Measurements from ENCODE around the gene PDAP1.
"Not testable (repeated sequence)": the region's sequence is repeated elsewhere in the genome, so short reads cannot be mapped to it uniquely, and the experiment has no call there.

The PDAP1 gene

DNA sequence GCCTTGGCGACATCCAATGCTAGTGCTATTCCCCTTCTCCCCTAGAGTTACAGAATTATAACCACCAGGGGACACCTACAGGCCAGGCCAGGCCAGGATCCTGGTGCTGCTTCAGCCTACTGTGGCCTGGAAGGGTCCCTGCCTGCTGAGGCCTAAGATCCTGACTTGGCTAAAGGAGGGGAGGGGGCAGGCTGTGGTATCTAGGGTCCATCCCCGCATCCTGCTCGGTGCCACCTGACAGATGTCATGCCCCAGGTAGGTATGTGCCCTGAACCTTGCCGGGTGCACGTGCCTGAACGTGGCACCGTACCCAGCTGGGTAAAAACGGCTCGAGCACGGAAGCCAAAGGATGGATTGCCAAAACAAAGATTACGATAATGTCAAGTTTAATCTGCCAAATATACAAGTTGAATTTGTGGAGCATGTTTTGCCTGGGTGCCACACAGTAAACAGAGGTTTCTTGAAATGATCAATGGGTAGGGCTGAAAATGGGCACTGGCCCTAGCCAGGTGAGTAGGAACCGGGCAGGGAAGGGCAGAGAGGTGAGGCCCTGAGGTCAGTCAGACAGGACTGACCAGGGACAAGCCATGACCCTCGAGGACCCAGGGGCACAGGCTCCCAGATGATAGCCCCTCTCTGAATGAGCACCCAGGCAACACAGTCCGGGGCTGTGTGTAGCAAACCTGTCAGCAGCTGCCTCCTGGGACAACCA is 12.6 kb downstream of the PDAP1 start:
- no peak for DNase-seq

DNA sequence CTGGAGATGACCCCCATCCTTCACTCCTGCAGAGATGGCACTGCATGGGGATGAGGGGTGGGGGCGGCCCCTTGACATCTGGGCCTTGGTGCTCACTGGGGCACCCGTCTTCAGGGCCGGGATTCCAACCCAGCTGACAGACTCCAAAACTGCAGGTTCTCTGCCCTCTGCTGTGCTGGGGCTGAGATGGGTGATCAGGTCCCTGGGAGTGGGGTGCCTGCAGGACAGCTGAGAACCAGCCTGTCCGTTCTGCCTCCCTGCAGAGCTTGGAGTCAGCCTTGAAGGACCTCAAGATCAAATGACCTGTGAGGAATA is 14.3 kb downstream of the PDAP1 start:
- no peak for DNase-seq

DNA sequence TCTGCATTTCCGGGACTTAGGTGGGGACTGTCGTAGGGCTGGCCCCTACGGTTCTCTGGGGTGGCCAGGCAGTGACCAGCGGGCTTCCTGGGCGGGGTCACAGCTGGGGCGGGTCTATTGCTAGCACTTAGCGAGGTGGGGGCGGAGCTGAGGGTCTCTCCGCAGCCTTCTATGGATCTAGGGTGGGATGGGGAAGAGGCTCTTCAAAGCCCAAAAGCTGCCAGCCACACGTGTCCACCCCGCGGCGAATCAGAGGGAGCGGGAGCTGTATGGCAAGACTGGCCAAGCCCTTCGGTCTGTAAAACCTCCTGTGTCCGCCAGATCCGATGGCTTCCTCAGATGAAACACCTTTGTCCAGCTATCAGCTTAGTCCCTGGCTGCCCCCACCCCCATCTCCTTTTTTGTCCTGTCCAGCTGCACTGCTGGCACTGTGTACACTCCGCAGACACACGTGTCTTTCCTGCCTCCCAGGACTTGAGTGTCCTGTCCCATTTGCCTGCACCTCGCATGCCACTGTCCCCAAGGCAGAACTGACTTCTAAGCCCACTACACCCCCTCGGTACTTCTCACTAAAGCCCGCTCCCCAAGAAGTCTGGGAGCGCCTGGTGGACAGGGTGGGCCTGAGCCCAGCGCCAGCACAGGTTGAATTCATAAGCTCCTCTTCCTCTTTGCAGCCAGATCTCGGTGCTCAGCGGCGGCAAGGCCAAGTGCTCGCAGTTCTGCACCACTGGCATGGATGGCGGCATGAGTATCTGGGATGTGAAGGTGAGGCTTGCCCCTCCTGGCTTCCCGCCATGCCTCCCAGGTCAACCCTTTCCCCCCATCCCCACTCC is 14.8 kb downstream of the PDAP1 start:
- DNase-seq: peak; percentile 66

- DNase-seq: peak; percentile 80
Observed at GRCh38 chr7:99392659-99393354, 15.6 kb downstream of the PDAP1 start.

DNA sequence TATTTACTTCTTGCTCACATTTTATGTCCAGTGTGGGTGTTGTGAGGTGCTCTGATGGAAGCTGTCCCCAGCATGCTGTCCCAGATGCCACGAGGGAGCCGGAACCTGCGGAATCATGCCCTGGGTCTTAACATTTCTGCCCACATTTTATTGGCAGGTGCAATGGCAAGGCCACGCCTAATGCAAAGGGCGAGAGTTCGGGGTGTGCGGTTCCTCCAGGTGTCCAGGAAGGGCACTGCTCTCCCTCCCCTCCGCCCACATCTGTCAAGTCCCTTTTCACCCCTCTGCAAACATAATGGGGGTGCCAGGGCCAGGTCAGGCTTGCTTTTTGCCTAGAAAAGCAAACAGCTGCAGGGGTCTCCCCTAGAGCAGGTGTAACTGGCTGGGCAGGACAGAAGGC is 16.4 kb downstream of the PDAP1 start:
- DNase-seq: no peak

DNA sequence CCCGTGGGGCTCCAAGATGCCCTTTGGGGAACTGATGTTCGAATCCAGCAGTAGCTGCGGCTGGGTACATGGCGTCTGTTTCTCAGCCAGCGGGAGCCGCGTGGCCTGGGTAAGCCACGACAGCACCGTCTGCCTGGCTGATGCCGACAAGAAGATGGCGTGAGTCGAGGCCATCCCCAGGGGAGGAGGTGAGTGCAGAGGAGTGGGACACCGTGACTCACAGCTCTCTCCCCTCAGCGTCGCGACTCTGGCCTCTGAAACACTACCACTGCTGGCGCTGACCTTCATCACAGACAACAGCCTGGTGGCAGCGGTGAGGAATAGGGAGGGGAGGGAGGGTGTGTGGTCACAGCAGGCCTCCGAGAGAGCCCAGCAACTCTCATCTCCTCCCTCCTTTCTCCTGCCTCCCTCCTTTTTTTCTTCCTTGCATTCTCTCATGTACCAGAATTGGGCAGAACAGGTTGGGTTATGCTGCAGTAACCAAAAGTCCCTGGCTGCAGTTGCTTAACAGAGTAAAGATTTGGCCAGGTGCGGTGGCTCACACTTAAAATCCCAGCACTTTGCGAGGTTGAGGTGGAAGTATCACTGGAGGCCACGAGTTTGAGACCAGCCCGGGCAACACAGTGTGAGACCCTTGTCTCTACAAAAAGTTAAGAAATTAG is 17.3 kb downstream of the PDAP1 start:
- DNase-seq: no peak

GRCh38 chr7:99389772-99390171 is 18.6 kb downstream of the PDAP1 start:
- DNase-seq: no peak

DNA sequence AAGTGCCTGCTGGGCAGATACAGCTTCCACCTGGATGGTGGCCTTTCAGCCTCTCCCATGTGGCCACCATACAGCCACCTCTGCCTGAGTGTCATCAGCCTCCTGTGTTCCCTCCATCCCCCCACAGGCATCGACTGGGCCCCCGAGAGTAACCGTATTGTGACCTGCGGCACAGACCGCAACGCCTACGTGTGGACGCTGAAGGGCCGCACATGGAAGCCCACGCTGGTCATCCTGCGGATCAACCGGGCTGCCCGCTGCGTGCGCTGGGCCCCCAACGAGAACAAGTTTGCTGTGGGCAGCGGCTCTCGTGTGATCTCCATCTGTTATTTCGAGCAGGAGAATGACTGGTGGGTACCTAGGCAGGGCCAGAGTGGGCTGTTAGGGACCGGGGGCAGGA is 20.5 kb downstream of the PDAP1 start:
- DNase-seq: no peak

GRCh38 chr7:99387239-99387635 is 21.2 kb downstream of the PDAP1 start:
- not testable (repeated sequence) for DNase-seq

DNA sequence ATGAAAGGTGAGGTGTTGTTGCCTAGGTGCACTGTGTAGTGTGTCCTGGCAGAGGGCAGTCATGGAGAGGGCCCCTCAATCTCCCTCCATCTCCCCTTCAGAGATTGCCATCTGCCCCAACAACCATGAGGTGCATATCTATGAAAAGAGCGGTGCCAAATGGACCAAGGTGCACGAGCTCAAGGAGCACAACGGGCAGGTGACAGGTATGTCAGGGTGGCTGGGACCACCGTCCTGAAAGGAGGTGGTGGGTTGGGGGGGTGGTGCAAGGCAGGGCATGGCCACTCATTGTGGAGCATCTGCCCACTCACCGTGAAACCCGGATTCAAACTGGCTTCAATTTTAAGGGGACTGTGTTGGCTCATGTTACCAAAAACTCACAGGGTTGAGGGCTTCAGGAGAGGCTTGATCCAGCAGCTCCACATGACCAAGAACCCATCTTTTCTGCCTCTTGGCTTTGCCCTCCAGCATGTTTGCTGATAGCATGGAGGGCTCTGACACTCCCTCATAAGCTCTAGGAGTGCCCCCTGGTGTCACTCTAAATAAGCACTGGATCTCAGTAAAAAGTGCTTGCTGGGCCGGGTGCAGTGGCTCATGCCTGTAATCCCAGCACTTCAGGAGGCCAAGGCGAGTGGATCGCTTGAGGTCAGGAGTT is 21.7 kb downstream of the PDAP1 start:
- DNase-seq: no peak

- DNase-seq: no peak
Observed at GRCh38 chr7:99385564-99385963, 22.8 kb downstream of the PDAP1 start.

- no peak for DNase-seq
Observed at GRCh38 chr7:99384523-99384922, 23.9 kb downstream of the PDAP1 start.

DNA sequence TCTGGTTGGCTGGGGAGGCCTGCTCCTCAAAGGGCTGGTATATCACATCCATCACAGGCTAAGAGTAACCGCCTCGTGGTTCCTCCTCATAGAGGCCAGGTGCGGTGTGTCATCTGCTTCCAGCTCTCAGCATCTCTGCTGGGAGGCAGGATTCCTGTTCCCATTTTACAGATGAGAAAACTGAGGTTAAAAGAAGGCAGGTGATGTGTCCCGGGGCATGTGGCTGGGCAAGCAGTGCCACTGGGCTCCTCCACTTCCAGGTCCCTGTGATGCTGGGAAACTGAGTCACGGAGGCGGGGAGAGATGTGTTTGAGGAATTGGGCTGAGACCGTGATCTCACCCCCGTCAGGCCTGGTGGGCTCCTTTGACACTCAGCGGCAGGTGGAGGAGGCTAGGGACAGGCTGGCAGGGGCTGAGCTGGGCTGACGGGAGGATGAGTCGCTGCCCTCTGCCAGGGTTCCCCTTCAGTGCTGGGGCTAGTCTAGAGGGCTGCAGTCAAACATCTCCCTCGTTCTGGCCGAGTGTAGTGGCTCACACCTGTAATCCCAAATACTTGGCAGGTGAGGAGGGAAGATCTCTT is 24.5 kb downstream of the PDAP1 start:
- no peak for DNase-seq

DNA sequence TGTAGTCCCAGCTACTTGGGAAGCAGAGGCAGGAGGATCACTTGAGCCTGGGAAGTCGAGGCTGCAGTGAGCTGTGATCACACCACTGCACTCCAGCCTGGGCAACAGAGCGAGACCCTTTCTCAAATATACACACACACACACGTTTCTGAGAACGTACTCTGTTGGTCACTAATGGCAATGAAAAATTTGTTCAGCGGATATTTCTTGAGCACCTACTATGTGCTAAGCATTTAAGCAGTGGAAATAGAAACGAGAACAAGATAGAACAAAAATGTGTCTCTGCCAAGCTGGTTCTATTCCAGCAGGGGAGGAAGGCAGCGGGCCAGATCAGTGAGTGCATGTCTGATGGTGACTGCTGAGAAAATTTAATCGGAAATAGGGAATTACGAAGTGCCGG is 25.2 kb downstream of the PDAP1 start:
- DNase-seq: no peak

DNA sequence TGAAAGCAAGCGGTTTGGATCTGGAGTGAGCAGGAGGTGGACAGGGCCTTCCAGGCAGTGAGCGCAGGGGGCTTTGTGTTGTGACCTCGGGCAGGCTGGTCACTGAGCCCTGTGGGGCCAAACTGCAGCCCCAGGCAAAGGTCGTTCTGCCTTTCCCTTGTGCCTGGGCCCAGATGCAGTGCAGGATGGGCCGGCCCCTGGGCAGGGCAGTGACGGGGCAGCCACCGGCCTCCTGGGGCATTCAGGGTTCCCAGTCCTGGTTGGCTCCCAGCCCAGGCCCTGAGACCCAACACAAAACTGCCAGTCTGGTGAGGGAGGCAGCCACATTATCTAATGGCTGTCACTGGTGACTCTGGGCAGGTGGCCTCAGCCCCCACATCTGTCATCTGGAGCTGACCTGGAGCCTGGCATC is 26.7 kb downstream of the PDAP1 start:
- DNase-seq: no peak

GRCh38 chr7:99380823-99381663 is 27.4 kb downstream of the PDAP1 start:
- no peak for DNase-seq

DNA sequence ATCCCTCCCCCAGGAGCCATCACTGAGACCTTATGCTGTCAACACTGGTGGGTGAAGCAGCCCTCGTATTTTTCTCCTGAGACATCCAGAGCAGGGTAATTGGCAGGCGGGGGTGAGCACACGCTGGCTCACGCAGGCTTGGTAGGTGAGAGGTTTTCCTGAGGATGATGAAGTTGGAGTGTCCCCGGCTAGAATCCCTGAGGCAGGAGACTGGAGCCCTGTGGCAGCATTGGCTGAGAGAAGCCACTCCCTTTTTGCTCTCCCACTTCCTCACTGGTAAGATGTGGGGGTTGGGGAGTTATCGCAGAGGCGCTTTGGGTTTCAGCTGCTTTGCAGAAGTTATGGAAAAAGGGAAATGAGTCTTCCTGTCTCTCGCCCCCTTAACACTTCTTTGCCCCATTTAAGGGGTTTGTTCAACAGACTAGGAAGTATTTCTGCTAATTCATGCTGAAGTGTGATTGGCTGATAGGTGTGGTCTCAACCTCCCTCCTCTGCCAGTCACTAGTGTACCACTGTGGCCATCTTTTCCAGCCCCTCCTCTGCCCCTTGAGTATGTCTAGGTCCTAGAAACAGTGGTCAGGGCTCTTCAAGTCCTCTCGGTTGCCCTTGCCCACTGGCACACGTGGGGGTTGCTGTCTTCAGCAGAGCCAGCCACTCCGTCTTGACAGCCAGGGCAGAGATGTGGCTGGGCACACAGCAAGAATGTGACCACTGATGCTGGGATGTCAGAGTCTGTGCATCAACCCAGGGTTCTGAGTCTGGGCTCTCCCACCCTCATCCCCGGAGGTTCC is 28.2 kb downstream of the PDAP1 start:
- peak; percentile 66 for DNase-seq

GRCh38 chr7:99379693-99380031 is 28.7 kb downstream of the PDAP1 start:
- DNase-seq: not testable (repeated sequence)

- peak; percentile 86 for DNase-seq
Observed at GRCh38 chr7:99379043-99379577, 29.3 kb downstream of the PDAP1 start.

DNA sequence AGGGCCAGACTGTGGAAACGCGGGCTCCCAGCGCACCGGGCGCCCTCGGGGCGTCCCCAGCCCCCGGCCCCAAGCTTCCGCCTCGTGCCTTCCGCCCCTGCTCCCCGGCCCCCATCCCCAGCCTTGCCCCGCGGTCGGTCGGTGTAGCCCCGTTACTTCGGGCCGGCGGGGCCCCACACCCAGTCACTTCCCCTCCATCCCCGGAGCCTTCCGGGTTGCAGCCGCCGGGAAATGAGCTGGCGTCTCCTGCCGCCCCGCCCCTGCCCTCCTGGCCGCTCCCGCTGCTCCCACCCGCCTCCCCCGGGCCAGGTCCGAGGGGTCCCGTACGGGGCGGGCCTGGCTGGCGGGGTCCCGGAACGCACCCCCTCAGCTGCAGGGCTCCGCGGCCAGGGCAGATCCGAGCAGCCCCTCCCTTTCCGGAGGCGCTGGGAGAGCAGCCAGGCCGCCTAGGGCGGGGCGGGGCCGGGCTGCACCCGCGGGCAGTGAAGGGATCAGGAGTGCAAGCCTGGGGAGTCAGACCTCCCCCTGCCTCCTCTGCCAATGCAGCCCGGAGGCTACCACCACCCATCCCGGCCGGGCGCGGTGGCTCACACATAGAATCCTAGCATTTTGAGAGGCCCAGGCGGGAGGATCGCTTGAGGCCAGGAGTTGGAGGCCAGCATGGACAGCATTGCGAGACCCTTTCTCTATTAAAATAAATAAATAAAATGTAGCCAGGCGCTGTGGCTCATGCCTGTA is 33.2 kb downstream of the PDAP1 start:
- peak; percentile 88 for DNase-seq
